ENCODE results near the gene TRIM2.

The TRIM2 gene

DNA sequence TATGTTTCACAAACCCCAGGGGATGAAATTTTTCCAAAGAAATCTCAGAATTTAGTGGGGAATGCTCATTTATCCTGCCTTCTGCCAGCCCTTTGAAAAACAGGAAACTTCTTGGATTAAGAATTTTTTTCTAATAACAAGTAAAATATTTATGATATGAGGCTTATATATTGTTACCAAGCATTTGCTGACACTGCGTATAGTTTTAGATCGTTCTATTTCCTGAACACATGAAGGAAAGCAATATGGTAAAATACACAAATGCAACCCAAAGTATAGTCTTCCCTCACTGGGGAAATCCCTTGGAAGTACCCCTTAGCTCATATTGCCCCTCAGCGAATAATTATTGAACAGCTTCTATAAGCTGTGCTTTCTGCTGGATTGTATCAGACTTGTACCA is 85.9 kb downstream of the TRIM2 start:
- no peak for DNase-seq

- DNase-seq = no peak
Measured at GRCh38 chr4:153291562-153291961, 87.3 kb downstream of the TRIM2 start.

- DNase-seq = no peak
Measured at GRCh38 chr4:153292897-153293741, 88.9 kb downstream of the TRIM2 start.

DNA sequence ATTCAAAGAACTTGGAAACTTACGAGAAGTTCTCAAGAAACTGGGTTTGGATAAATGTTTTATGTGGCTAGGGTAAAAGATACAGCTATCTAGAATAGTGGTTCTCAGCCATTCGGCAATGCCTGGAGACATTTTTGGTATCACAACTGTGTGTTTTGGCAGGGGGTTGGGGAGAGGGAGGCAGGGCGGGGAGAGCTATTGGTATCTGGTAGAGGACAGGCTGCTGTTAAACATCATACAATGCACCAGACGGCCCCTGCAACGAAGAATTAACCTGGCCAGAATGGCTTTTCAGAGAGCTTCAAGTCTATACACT is 89.5 kb downstream of the TRIM2 start:
- DNase-seq = no peak

- DNase-seq = no peak
Measured at GRCh38 chr4:153294631-153295030, 90.4 kb downstream of the TRIM2 start.

- no peak for DNase-seq
Measured at GRCh38 chr4:153295131-153295755, 91.0 kb downstream of the TRIM2 start.

- no peak for DNase-seq
Measured at GRCh38 chr4:153296040-153296823, 92.0 kb downstream of the TRIM2 start.

DNA sequence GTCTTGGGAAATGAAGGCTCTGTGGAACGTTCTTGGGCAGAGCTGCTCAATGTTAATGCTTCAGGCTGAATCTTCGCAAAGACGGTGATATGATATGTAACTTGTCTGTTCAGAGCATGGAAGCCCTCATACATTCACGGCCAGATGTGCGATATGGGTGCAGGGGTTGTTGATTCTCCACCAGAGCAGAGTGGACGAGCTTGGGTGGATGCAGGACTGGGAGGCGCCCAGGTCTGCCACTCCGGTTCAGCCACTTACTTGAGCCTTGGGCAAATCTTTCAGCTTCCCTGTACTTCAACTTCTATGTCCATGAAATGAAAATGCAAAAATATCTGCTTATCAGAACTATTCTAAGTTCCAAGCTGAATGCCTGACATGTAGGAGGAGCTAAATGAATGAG is 92.9 kb downstream of the TRIM2 start:
- DNase-seq = no peak

DNA sequence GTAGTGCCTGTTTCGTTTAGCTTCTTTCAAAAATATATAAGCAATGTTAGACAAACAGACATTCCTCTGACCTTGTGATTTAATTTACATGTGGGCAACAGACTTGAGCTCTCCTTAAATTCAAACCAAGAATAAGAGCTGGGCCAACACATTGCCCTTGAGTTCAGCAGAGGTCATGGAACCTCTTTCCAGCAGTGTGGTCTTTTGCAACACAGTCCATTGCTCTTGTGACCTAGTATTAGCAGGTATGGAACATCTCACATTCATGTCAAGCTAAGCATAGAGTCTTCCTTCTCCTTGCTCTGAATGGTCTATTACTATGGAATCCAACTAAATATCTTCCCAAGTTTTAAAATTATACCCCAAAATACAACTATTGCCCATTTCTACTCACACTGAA is 106.5 kb downstream of the TRIM2 start:
- no peak for DNase-seq

- DNase-seq = no peak
Measured at GRCh38 chr4:153314915-153315314, 110.7 kb downstream of the TRIM2 start.

DNA sequence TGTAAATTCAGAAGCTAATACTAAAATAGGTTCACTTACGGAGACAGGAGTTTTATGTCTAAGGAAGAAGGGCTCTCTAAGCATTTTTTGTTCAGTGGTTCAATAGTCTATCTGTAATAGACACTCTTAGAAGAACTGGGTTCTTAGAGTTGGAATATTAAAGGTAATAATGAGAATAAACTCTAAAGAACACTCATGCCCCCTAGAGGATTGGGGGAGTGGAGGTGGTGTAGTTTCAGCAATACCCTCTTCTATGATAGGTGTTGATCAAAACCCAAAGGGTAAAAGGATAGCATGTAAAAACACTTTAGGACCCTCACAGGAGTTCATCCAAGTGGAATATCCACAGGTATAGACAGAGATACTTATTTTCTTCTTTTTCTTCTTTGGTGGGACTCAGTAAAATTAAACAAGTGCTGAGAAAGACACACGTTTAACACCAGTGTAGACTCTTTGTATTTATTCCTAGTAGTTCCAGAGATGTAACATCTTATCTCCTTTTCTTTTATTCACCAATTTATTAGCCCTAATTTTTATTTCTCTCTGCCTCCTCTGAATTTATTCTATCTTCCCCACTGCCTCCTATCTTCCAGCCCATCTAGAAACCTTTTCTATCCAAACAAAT is 114.6 kb downstream of the TRIM2 start:
- DNase-seq = no peak

DNA sequence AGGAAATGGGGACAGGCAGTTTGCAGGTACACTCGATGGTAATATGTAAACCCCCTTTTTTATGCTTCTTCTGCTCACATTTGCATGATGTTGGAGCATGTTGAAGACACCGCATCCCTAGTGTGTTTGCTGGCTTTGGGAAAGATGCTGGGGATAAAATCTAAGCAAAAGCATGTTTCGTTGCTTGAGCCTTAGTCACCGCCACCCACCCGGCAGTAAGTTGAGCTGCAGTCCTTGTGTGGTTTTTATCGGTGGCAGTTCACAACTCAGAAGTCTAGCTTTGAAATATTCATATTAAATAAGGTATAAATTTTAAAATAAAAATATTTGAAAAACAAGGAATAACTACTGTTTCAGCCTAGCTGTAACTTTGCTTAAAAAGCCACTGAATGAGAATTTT is 118.5 kb downstream of the TRIM2 start:
- no peak for DNase-seq

DNA sequence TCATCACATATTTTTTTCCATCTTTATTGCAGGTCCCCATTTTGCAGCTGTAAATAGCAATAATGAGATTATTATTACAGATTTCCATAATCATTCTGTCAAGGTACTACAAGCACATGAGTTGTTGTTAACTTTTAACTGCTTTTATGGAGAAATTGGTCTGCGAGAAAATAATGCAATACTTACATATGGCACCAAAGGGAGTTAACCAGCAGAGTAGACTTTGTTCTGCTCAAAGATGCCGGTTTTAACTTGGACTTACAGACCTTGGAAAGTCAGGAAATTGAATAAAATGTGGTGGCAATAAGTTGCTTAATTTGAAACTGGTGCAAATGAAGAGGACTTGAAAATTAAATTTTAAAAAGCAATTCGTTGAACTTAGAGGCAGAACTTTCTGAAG is 119.8 kb downstream of the TRIM2 start:
- DNase-seq = no peak

- no peak for DNase-seq
Measured at GRCh38 chr4:153325558-153325957, 121.3 kb downstream of the TRIM2 start.

DNA sequence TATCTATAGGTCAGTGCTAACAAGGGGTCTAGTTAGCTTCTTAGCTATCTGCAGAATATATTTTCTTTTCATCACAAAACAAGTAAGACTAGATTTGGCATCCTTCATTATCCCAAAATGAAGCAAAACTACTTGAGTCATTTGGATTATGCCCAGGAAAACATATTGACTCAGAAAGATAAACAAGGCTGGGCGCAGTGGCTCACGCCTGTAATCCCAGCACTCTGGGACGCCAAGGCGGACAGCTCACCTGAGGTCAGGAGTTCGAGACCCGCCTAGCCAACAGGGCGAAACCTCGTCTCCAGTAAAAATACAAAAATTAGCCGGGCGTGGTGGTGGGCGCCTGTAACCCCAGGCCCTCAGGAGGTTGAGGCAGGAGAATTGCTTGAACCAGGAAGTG is 122.3 kb downstream of the TRIM2 start:
- DNase-seq = no peak

DNA sequence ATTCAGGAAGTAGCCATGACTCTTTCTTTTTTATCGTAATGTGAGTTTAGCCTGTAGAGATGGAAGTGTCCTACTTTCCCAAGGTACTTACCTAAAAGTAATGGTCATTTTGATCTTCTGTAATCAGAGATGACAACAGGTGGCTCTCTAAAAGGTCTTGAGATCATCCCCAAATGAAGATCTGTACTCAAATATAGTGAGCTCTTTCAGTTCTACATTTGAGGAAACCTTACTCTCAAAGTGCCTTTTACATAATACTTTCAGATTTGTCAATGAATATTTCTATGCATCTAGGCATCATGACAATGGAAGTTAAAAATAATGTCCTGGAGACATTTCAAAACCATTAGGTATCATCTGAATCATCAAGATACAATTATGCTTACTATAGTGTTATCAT is 123.0 kb downstream of the TRIM2 start:
- DNase-seq = no peak

DNA sequence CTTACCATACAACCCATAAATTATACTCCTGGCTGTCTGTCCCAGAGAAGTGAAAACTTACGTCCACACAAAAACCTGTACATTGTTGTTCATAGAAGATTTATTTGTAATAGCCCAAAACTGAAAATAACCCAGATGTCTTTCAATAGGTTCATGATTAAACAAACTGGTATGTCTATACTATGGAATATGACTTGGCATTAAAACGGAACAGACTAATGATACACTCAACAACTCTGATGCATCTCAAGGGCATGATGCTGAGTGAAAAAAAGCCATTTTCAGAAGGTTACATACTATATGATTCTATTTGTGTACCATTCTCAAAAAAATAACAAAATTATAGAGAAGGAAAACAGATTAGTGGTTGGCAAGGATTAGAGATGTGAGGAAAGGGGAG is 128.7 kb downstream of the TRIM2 start:
- no peak for DNase-seq

DNA sequence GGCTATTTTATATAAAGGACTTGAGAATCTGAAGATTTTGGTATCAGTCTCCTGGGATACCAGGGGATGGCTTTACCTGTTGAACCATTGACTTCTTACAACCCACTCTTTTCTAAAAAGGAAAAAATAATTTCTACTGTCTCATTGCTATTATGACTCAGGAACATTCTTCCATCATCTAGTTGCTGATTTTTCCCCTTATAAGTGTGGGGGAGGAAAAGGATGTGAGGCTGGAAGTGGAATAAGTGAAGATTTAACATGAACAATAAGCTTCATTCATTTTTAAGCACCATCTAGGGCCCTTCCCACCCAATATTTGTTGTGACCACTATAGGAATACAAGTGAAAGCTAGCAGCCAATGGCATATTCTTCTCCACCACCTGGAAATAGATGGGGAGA is 129.6 kb downstream of the TRIM2 start:
- DNase-seq = no peak

DNA sequence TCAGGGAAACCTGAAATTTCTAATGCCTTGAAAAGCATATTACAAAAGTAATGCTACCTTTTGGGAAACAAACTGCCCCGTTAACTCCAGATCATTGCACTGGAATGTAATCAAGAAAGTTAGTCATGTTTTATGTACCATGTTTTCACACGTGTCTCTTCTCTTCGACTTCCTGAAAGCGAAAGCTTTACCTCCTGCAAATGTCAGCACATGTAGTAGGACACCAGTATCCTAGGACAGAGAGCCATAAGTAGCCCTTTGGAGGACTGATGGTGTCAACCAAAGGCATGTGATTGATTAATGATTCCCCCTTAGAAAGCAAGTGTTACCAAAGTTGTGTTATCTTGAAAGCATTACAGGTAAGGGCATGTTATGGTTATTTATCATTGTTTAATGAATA is 131.4 kb downstream of the TRIM2 start:
- no peak for DNase-seq

DNA sequence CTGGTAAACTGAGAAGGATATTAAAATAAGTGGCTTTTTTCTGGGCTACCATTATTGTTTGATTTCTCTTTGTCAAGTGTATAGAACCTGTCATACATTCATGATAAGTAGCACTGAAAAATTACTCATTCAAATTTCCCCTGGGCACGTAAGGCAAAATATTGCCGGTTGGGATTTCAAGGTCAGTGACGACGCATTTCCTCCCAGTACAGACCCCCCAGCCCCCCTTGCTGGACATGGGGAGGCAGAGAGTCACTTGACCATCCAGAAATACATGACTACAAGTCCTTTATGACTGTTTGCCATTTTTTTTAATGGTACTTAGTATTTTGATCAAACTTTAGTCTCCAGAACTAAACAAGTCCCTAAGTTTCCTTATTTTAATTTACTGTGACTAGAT is 133.4 kb downstream of the TRIM2 start:
- DNase-seq = no peak

DNA sequence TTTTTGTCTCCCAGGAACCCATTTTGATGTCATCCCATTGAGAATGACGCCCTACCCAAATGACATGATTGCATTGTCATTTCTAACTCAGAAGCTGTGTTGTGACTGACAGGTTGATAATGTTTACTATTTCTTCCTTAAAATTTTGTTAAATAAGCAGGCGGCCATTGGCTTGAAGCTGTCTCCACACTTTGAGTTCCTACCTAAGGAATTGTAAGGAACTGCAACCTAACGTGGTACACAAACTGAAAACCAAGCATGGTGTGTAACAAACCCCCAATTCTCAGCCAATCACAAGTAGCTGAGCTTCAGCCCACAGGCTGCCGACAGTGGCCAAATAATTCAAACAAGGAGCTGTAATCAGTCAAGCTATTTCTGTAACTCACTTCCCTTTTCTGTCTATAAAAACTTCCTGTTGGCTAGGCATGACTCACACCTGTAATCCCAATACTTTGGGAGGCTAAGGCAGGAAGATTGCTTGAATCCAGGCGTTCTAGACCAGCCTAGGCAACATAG is 137.4 kb downstream of the TRIM2 start:
- DNase-seq = no peak

- no peak for DNase-seq
Measured at GRCh38 chr4:153342751-153343552, 138.7 kb downstream of the TRIM2 start.

All from activated CD4-positive, alpha-beta T cell treated with anti-CD3 and anti-CD28 coated beads for 1 hour (primary cell).